HEK293 (cell line): ENCODE results near the gene MIA2.

Experiments
- CTCF ChIA-PET: fragments of 350-600 bp; formaldehyde crosslinking; extraction: SDS; loops from one replicate; lab custom pipeline; 2021; ENCODE audit warnings: antibody characterized with exemption; lab: Yijun Ruan, JAX
- POLR2A ChIA-PET: fragments of 300-600 bp; formaldehyde crosslinking; extraction: SDS; loops from one replicate; lab custom pipeline; 2020; ENCODE audit warnings: antibody characterized with exemption, inconsistent platforms; lab: Yijun Ruan, JAX
- H3K27ac ChIP-seq: fragments of 200-500 bp; sonication (Bioruptor generic); 2 replicates; pipeline ENCODE4 v1.5.1; 2014; ENCODE audit warnings: low read depth, low read length, control low read depth, inconsistent platforms; ENCODE audit errors: extremely low read depth
- H3K36me3 ChIP-seq, 2 experiments: fragments of 200-500 bp in 1 of 2; sonication (Bioruptor generic) in 1 of 2; 1 replicate in 1 of 2; 2 replicates in 1 of 2; pipeline ENCODE4 v1.5.1; 2014 to 2017; ENCODE audit warnings: inconsistent platforms in 2 of 2, low read length in 2 of 2; ENCODE audit not compliant: control insufficient read depth in 2 of 2, insufficient read depth in 1 of 2
- H3K4me1 ChIP-seq: fragments of 200-500 bp; sonication (Bioruptor generic); 2 replicates; pipeline ENCODE4 v1.5.1; 2014; ENCODE audit warnings: mild to moderate bottlenecking, low read length, inconsistent platforms; ENCODE audit not compliant: control insufficient read depth, insufficient read depth
- H3K4me3 ChIP-seq: 2 replicates; pipeline ENCODE4 v1.5.1; 2011; ENCODE audit warnings: low read depth, mild to moderate bottlenecking, control low read depth, low read length, moderate library complexity
- H3K9me3 ChIP-seq: fragments of 200-500 bp; sonication (Bioruptor generic); 2 replicates; pipeline ENCODE4 v1.5.1; 2014; ENCODE audit warnings: low read depth, low read length, inconsistent platforms; ENCODE audit not compliant: control insufficient read depth, insufficient read depth
- EGR2 ChIP-seq: fragments of 450-650 bp; formaldehyde crosslinking; IDR thresholded peaks from 2 replicates; pipeline ENCODE4 v1.5.1; 2016; ENCODE audit warnings: low read depth, missing biosample characterization, missing genetic modification characterization
- GLI2 ChIP-seq: fragments of 450-650 bp; formaldehyde crosslinking; IDR thresholded peaks from 2 replicates; pipeline ENCODE4; 2017; ENCODE audit warnings: missing biosample characterization, missing genetic modification characterization, low read depth, borderline replicate concordance
- GLI4 ChIP-seq: fragments of 450-650 bp; formaldehyde crosslinking; IDR thresholded peaks from 2 replicates; pipeline ENCODE4 v1.5.1; 2016; ENCODE audit warnings: missing biosample characterization, missing genetic modification characterization
- GLIS2 ChIP-seq: fragments of 450-650 bp; formaldehyde crosslinking; IDR thresholded peaks from 2 replicates; pipeline ENCODE4 v1.5.1; 2016; ENCODE audit warnings: missing biosample characterization, missing genetic modification characterization
- HOXC10 ChIP-seq: sonication (generic); formaldehyde crosslinking; IDR thresholded peaks from 2 replicates; pipeline ENCODE4 v1.8.1; 2023; ENCODE audit warnings: mild to moderate bottlenecking, missing genetic modification reagents
- HOXD13 ChIP-seq: sonication (generic); formaldehyde crosslinking; IDR thresholded peaks from 2 replicates; pipeline ENCODE4 v1.8.0; 2022; ENCODE audit warnings: missing genetic modification reagents, borderline replicate concordance
- IKZF3 ChIP-seq: fragments of 450-650 bp; IDR thresholded peaks from 2 replicates; pipeline ENCODE4 v1.5.0; 2018; ENCODE audit warnings: missing biosample characterization, mild to moderate bottlenecking, missing genetic modification characterization, moderate library complexity
- KLF7 ChIP-seq: fragments of 450-650 bp; formaldehyde crosslinking; IDR thresholded peaks from 2 replicates; pipeline ENCODE4 v1.5.1; 2016; ENCODE audit warnings: missing biosample characterization, missing genetic modification characterization, borderline replicate concordance
- MEIS1 ChIP-seq: sonication (generic); formaldehyde crosslinking; IDR thresholded peaks from 2 replicates; pipeline ENCODE4 v1.8.1; 2022; ENCODE audit warnings: missing genetic modification reagents, mild to moderate bottlenecking, borderline replicate concordance
- MZF1 ChIP-seq: fragments of 450-650 bp; formaldehyde crosslinking; IDR thresholded peaks from 2 replicates; pipeline ENCODE4 v1.5.1; 2017; ENCODE audit warnings: missing biosample characterization, missing genetic modification characterization, borderline replicate concordance
- OVOL3 ChIP-seq: fragments of 450-650 bp; formaldehyde crosslinking; IDR thresholded peaks from 2 replicates; pipeline ENCODE4 v1.5.1; 2016; ENCODE audit warnings: missing biosample characterization, missing genetic modification characterization
- SCRT1 ChIP-seq: fragments of 450-650 bp; formaldehyde crosslinking; IDR thresholded peaks from 2 replicates; pipeline ENCODE4 v1.5.1; 2016; ENCODE audit warnings: missing biosample characterization, missing genetic modification characterization, borderline replicate concordance
- SP2 ChIP-seq: fragments of 450-650 bp; formaldehyde crosslinking; IDR thresholded peaks from 2 replicates; pipeline ENCODE4 v1.5.1; 2016; ENCODE audit warnings: missing biosample characterization, missing genetic modification characterization
- ZBTB8A ChIP-seq: fragments of 450-650 bp; formaldehyde crosslinking; IDR thresholded peaks from 2 replicates; pipeline ENCODE4 v1.5.1; 2016; ENCODE audit warnings: missing biosample characterization, missing genetic modification characterization
- ZFP37 ChIP-seq: fragments of 450-650 bp; formaldehyde crosslinking; IDR thresholded peaks from 2 replicates; pipeline ENCODE4 v1.5.1; 2016; ENCODE audit warnings: missing biosample characterization, missing genetic modification characterization
- ZNF146 ChIP-seq: fragments of 450-650 bp; formaldehyde crosslinking; IDR thresholded peaks from 2 replicates; pipeline ENCODE4 v1.5.1; 2016; ENCODE audit warnings: missing biosample characterization, missing genetic modification characterization
- ZNF169 ChIP-seq: fragments of 450-650 bp; formaldehyde crosslinking; IDR thresholded peaks from 2 replicates; pipeline ENCODE4 v1.5.1; 2016; ENCODE audit warnings: missing biosample characterization, missing genetic modification characterization
- ZNF174 ChIP-seq: fragments of 450-650 bp; formaldehyde crosslinking; IDR thresholded peaks from 2 replicates; pipeline ENCODE4 v1.5.0; 2017; ENCODE audit warnings: missing biosample characterization, mild to moderate bottlenecking, missing genetic modification characterization
- ZNF214 ChIP-seq: fragments of 450-650 bp; formaldehyde crosslinking; IDR thresholded peaks from 2 replicates; pipeline ENCODE4 v1.5.1; 2017; ENCODE audit warnings: missing biosample characterization, mild to moderate bottlenecking, missing genetic modification characterization, borderline replicate concordance
- ZNF302 ChIP-seq: fragments of 450-650 bp; formaldehyde crosslinking; IDR thresholded peaks from 2 replicates; pipeline ENCODE4 v1.5.1; 2016; ENCODE audit warnings: missing biosample characterization, missing genetic modification characterization, low read depth
- ZNF747 ChIP-seq: fragments of 450-650 bp; formaldehyde crosslinking; IDR thresholded peaks from 2 replicates; pipeline ENCODE4 v1.5.1; 2016; ENCODE audit warnings: missing biosample characterization, missing genetic modification characterization
- ZNF791 ChIP-seq: fragments of 450-650 bp; formaldehyde crosslinking; IDR thresholded peaks from 2 replicates; pipeline ENCODE4 v1.5.1; 2016; ENCODE audit warnings: missing biosample characterization, missing genetic modification characterization
- ZNF792 ChIP-seq: fragments of 450-650 bp; formaldehyde crosslinking; IDR thresholded peaks from 2 replicates; pipeline ENCODE4 v1.5.1; 2016; ENCODE audit warnings: missing biosample characterization, missing genetic modification characterization
- ZNF837 ChIP-seq: fragments of 450-650 bp; formaldehyde crosslinking; IDR thresholded peaks from 2 replicates; pipeline ENCODE4 v1.5.1; 2016; ENCODE audit warnings: missing biosample characterization, missing genetic modification characterization
- ZSCAN30 ChIP-seq: fragments of 450-650 bp; IDR thresholded peaks from 2 replicates; pipeline ENCODE4 v1.5.1; 2018; ENCODE audit warnings: missing biosample characterization, mild to moderate bottlenecking, missing genetic modification characterization, moderate library complexity
- TF ChIP-seq, protein P1 (sequence below): fragments of 450-650 bp; formaldehyde crosslinking; IDR thresholded peaks from 2 replicates; pipeline ENCODE4 v1.5.1; 2016; ENCODE audit warnings: missing biosample characterization, missing genetic modification characterization
- TF ChIP-seq, protein P2 (sequence below): fragments of 450-650 bp; formaldehyde crosslinking; IDR thresholded peaks from 2 replicates; pipeline ENCODE4 v1.5.1; 2017; ENCODE audit warnings: missing biosample characterization, missing genetic modification characterization
- TF ChIP-seq, protein P3 (sequence below): fragments of 450-650 bp; formaldehyde crosslinking; IDR thresholded peaks from 2 replicates; pipeline ENCODE4 v1.5.1; 2016; ENCODE audit warnings: missing biosample characterization, missing genetic modification characterization

The MIA2 gene

DNA sequence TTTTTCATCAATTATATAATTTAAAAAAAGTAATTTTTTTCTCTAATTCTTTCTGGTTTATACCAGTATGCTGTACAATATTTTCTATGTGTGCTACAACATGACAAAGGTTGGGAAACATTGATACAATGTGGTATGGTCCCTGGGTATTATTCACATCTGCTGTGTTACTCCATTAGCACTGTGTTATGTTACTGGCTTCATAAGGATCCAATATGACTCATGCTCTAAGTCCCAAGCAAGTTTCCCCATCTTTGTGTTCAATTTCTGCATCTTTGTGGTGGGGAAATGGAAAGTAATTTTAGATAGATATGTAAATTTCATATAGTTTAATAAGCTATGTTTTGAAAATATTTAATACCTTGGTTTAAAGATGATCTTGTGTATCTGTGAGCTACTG lies 162.7 kb downstream of the MIA2 start:
- no peaks in the 10 kb centered on the region for H3K9me3 ChIP-seq
- H3K4me1 ChIP-seq = no peaks in the 10 kb centered on the region
- no peak overlapping the region for H3K27ac ChIP-seq
- TF ChIP-seq SCRT1 (no peak), ZNF169 (tag by site-specific recombination) (no peak), ZNF146 (no peak), GLI2 (tag by site-specific recombination) (no peak), HOXD13 (CRISPR knock-in tag) (no peak), ZNF792 (tag by site-specific recombination) (no peak), ZFP37 (tag by site-specific recombination) (no peak), HOXC10 (CRISPR knock-in tag) (no peak), ZNF747 (no peak), MEIS1 (no peak), ZBTB8A (tag by site-specific recombination) (no peak), GLIS2 (tag by site-specific recombination) (no peak), KLF7 (no peak), MZF1 (tag by site-specific recombination) (no peak), ZNF302 (no peak), ZNF837 (tag by site-specific recombination) (no peak), ZNF214 (no peak)
- TF ChIP-seq, protein P1, sequence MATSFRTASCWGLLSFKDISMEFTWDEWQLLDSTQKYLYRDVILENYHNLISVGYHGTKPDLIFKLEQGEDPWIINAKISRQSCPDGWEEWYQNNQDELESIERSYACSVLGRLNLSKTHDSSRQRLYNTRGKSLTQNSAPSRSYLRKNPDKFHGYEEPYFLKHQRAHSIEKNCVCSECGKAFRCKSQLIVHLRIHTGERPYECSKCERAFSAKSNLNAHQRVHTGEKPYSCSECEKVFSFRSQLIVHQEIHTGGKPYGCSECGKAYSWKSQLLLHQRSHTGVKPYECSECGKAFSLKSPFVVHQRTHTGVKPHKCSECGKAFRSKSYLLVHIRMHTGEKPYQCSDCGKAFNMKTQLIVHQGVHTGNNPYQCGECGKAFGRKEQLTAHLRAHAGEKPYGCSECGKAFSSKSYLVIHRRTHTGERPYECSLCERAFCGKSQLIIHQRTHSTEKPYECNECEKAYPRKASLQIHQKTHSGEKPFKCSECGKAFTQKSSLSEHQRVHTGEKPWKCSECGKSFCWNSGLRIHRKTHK (tag by site-specific recombination) = no peak
- TF ChIP-seq, protein P2, sequence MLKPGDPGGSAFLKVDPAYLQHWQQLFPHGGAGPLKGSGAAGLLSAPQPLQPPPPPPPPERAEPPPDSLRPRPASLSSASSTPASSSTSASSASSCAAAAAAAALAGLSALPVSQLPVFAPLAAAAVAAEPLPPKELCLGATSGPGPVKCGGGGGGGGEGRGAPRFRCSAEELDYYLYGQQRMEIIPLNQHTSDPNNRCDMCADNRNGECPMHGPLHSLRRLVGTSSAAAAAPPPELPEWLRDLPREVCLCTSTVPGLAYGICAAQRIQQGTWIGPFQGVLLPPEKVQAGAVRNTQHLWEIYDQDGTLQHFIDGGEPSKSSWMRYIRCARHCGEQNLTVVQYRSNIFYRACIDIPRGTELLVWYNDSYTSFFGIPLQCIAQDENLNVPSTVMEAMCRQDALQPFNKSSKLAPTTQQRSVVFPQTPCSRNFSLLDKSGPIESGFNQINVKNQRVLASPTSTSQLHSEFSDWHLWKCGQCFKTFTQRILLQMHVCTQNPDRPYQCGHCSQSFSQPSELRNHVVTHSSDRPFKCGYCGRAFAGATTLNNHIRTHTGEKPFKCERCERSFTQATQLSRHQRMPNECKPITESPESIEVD (tag by site-specific recombination) = no peak
- TF ChIP-seq, all 188 proteins: peak for 0
- H3K36me3 ChIP-seq = peaks cover 15 to 19% of the 10 kb centered on the region in 2 experiments
- H3K4me3 ChIP-seq = no peak overlapping the region
- POLR2A ChIA-PET = no interaction called here
- CTCF ChIA-PET = no interaction called here

DNA sequence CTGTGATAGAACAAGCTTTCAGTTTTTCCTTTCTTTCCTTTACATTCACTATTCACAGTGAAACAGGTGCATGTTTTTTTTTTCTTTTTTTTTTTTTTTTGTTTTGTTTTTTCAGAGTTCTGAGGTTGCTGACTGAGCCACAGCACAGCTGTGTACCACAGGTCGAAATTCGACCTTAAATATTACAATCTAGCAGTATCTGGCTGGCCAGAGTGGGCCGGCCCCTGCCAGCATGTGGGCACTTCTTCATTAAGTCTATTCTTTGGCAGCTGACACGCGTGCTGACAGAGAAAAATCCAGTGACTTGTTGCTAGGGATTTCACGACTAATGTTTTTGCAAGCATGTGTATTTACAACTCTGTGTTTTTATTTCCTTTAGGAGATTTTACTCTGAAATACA lies 164.7 kb downstream of the MIA2 start:
- peaks cover 15 to 21% of the 10 kb centered on the region in 2 experiments for H3K36me3 ChIP-seq
- H3K4me1 ChIP-seq = no peaks in the 10 kb centered on the region
- ChIA-PET POLR2A (interaction anchor here (0.6 to 0.7 kb wide), 2 partner anchors 33 to 144 kb away, joined by 4 to 5 read pairs; partner anchors contain the start of gene FBXO33), CTCF (no interaction called here)
- TF ChIP-seq ZNF791 (tag by site-specific recombination) (no peak), GLI4 (tag by site-specific recombination) (no peak), SP2 (tag by site-specific recombination) (no peak), EGR2 (tag by site-specific recombination) (no peak), IKZF3 (tag by site-specific recombination) (no peak), OVOL3 (tag by site-specific recombination) (no peak), ZNF174 (tag by site-specific recombination) (no peak), HOXC10 (CRISPR knock-in tag) (no peak), ZSCAN30 (tag by site-specific recombination) (no peak)
- TF ChIP-seq, protein P3, sequence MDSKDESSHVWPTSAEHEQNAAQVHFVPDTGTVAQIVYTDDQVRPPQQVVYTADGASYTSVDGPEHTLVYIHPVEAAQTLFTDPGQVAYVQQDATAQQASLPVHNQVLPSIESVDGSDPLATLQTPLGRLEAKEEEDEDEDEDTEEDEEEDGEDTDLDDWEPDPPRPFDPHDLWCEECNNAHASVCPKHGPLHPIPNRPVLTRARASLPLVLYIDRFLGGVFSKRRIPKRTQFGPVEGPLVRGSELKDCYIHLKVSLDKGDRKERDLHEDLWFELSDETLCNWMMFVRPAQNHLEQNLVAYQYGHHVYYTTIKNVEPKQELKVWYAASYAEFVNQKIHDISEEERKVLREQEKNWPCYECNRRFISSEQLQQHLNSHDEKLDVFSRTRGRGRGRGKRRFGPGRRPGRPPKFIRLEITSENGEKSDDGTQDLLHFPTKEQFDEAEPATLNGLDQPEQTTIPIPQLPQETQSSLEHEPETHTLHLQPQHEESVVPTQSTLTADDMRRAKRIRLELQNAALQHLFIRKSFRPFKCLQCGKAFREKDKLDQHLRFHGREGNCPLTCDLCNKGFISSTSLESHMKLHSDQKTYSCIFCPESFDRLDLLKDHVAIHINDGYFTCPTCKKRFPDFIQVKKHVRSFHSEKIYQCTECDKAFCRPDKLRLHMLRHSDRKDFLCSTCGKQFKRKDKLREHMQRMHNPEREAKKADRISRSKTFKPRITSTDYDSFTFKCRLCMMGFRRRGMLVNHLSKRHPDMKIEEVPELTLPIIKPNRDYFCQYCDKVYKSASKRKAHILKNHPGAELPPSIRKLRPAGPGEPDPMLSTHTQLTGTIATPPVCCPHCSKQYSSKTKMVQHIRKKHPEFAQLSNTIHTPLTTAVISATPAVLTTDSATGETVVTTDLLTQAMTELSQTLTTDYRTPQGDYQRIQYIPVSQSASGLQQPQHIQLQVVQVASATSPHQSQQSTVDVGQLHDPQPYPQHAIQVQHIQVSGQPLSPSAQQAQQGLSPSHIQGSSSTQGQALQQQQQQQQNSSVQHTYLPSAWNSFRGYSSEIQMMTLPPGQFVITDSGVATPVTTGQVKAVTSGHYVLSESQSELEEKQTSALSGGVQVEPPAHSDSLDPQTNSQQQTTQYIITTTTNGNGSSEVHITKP (tag by site-specific recombination) = no peak
- H3K27ac ChIP-seq = no peak overlapping the region
- H3K4me3 ChIP-seq = no peak overlapping the region
- H3K9me3 ChIP-seq = no peaks in the 10 kb centered on the region
